Umbilical cord (tissue), 2 donors: Measurements from ENCODE around the gene GDPD1. TPM values are rescaled to one million over a fixed set of nuclear protein-coding genes. Genes with fewer than 3 reads are reported as not detected.

Source experiments
- DNase-seq: peaks from one replicate; pipeline ENCODE4 v3.0.0-alpha.2; 2015; ENCODE audit warnings: low spot score
- total RNA-seq: library from RNA; depleted of rRNA; stranded (reverse); fragments of >200 nt; gene quantifications from one replicate; pipeline ENCODE4 v1.2.3, GENCODE V29; 2014; ENCODE audit warnings: low replicate concordance; ENCODE audit not compliant: insufficient read depth

Gene GDPD1
- total RNA-seq, 1 donor from 2014 or later = not detected

GRCh38 chr17:59315866-59316265 is 95.6 kb downstream of the GDPD1 start:
- DNase-seq = no peak

Other genes with a start within 250 kb of the GDPD1 start
- gene TRIM37, start 113.6 kb upstream of the GDPD1 start, total RNA-seq = 36.8 TPM
- 99.7 TPM for gene SKA2, start 65.3 kb upstream of the GDPD1 start, total RNA-seq
- 20.9 TPM for gene PRR11, start 64.8 kb upstream of the GDPD1 start, total RNA-seq
- gene SMG8, start 10.5 kb upstream of the GDPD1 start, total RNA-seq = 15.4 TPM
- 54.4 TPM for gene YPEL2, start 111.1 kb downstream of the GDPD1 start, total RNA-seq